ENCODE measurements around the gene SLC49A4.

Gene SLC49A4

DNA sequence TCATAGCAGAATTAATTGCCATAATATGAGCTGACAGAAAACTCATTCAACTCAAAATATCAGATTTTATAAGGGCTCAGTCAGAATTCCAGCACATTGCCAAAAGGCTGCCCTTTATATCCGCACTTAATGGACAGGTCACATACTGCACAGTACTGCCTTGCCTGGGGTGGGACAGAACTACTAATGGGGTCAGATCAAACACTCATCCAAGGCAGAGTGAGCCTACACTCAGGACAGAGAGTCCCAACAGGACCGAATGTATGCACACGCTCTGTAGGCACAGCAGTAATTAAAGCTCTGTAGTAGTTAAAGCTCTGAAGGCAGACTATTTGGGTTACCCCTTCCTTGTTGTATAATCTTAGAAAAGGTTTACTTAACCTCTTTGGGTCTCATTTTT is 28.4 kb upstream of the SLC49A4 start:
- Histone ChIP-seq H3K9me3 (ENCODE audit: control insufficient read depth in 5 of 5, low read length in 5 of 5) (no peaks in the 10 kb centered on the region), H3K36me3 (ENCODE audit: control insufficient read depth in 5 of 5, insufficient read depth in 5 of 5, low read length in 5 of 5) (peaks cover 5 to 12% (median 9%) of the 10 kb centered on the region in 5 donors), H3K4me3 (ENCODE audit: low read depth in 1 of 5, low read length in 5 of 5) (no peak overlapping the region), H3K9ac (ENCODE audit: low read length in 5 of 5) (no peak overlapping the region), H3K27ac (ENCODE audit: low read depth, low read length) (no peak overlapping the region), H3K27me3 (ENCODE audit: control insufficient read depth in 5 of 5, insufficient read depth in 4 of 5, low read length in 5 of 5) (no peaks in the 10 kb centered on the region), H3K4me1 (ENCODE audit: control insufficient read depth in 5 of 5, insufficient read depth in 5 of 5, low read length in 5 of 5) (peaks cover 0 to 10% (median 2%) of the 10 kb centered on the region in 5 donors)

GRCh38 chr3:122767540-122768372 is 27.1 kb upstream of the SLC49A4 start:
- H3K4me3 ChIP-seq (ENCODE audit: low read depth in 1 of 5, low read length in 5 of 5) = no peak overlapping the region
- peaks cover 0 to 5% (median 2%) of the 10 kb centered on the region in 5 donors for H3K4me1 ChIP-seq (ENCODE audit: control insufficient read depth in 5 of 5, insufficient read depth in 5 of 5, low read length in 5 of 5)
- H3K9me3 ChIP-seq (ENCODE audit: control insufficient read depth in 5 of 5, low read length in 5 of 5) = no peaks in the 10 kb centered on the region
- H3K9ac ChIP-seq (ENCODE audit: low read length in 5 of 5) = no peak overlapping the region
- no peak overlapping the region for H3K27ac ChIP-seq (ENCODE audit: low read depth, low read length)
- H3K36me3 ChIP-seq (ENCODE audit: control insufficient read depth in 5 of 5, insufficient read depth in 5 of 5, low read length in 5 of 5) = peaks cover 5 to 12% (median 9%) of the 10 kb centered on the region in 5 donors
- no peaks in the 10 kb centered on the region for H3K27me3 ChIP-seq (ENCODE audit: control insufficient read depth in 5 of 5, insufficient read depth in 4 of 5, low read length in 5 of 5)

- H3K36me3 ChIP-seq (ENCODE audit: control insufficient read depth in 5 of 5, insufficient read depth in 5 of 5, low read length in 5 of 5) = peaks cover 6 to 18% (median 9%) of the 10 kb centered on the region in 5 donors
- no peaks in the 10 kb centered on the region for H3K27me3 ChIP-seq (ENCODE audit: control insufficient read depth in 5 of 5, insufficient read depth in 4 of 5, low read length in 5 of 5)
- no peak overlapping the region for H3K4me3 ChIP-seq (ENCODE audit: low read depth in 1 of 5, low read length in 5 of 5)
- H3K9ac ChIP-seq (ENCODE audit: low read length in 5 of 5) = no peak overlapping the region
- no peak overlapping the region for H3K27ac ChIP-seq (ENCODE audit: low read depth, low read length)
- peaks cover 0 to 5% (median 2%) of the 10 kb centered on the region in 5 donors for H3K4me1 ChIP-seq (ENCODE audit: control insufficient read depth in 5 of 5, insufficient read depth in 5 of 5, low read length in 5 of 5)
- no peaks in the 10 kb centered on the region for H3K9me3 ChIP-seq (ENCODE audit: control insufficient read depth in 5 of 5, low read length in 5 of 5)
Observed at GRCh38 chr3:122770521-122771202, 24.2 kb upstream of the SLC49A4 start.

- Histone ChIP-seq H3K4me1 (ENCODE audit: control insufficient read depth in 5 of 5, insufficient read depth in 5 of 5, low read length in 5 of 5) (peaks cover 0 to 5% (median 3%) of the 10 kb centered on the region in 5 donors), H3K9ac (ENCODE audit: low read length in 5 of 5) (no peak overlapping the region), H3K4me3 (ENCODE audit: low read depth in 1 of 5, low read length in 5 of 5) (no peak overlapping the region), H3K9me3 (ENCODE audit: control insufficient read depth in 5 of 5, low read length in 5 of 5) (no peaks in the 10 kb centered on the region), H3K36me3 (ENCODE audit: control insufficient read depth in 5 of 5, insufficient read depth in 5 of 5, low read length in 5 of 5) (peaks cover 6 to 14% (median 9%) of the 10 kb centered on the region in 5 donors), H3K27me3 (ENCODE audit: control insufficient read depth in 5 of 5, insufficient read depth in 4 of 5, low read length in 5 of 5) (no peaks in the 10 kb centered on the region), H3K27ac (ENCODE audit: low read depth, low read length) (no peak overlapping the region)
Observed at GRCh38 chr3:122772827-122773226, 22.0 kb upstream of the SLC49A4 start.

DNA sequence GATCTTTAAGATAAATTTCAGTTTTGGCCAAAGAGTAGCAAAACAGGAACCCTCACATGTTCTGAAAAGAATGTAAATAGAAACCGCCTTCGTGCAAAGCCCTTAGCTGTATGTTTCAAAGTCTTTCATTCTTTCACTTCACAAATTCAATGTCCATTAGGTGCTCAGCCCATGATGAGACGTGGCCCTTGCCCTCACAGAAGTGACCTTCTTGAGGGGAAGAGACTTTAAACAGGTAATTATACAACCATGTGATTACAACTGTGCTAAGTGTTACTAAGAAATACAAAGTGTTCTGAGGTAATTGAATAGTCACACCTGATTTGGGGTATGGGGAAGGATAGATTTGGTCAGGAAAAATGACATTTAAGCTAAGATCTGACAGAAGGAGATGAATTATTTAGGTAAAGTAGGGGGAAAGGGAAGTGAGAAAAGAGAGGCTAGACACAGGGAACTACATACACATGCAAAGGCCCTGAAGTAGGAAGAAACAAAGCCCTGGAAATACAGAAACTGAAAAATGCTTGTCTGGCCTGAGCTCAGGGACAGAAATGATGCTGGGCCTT is 20.8 kb upstream of the SLC49A4 start:
- no peak overlapping the region for H3K27ac ChIP-seq (ENCODE audit: low read depth, low read length)
- H3K9ac ChIP-seq (ENCODE audit: low read length in 5 of 5) = no peak overlapping the region

GRCh38 chr3:122774564-122774963 is 20.3 kb upstream of the SLC49A4 start:
- H3K9me3 ChIP-seq (ENCODE audit: control insufficient read depth in 5 of 5, low read length in 5 of 5) = no peaks in the 10 kb centered on the region
- peaks cover 0 to 9% (median 3%) of the 10 kb centered on the region in 5 donors for H3K36me3 ChIP-seq (ENCODE audit: control insufficient read depth in 5 of 5, insufficient read depth in 5 of 5, low read length in 5 of 5)
- peaks cover 0 to 3% (median 0%) of the 10 kb centered on the region in 5 donors for H3K4me1 ChIP-seq (ENCODE audit: control insufficient read depth in 5 of 5, insufficient read depth in 5 of 5, low read length in 5 of 5)
- no peak overlapping the region for H3K9ac ChIP-seq (ENCODE audit: low read length in 5 of 5)
- no peak overlapping the region for H3K27ac ChIP-seq (ENCODE audit: low read depth, low read length)
- H3K4me3 ChIP-seq (ENCODE audit: low read depth in 1 of 5, low read length in 5 of 5) = no peak overlapping the region
- H3K27me3 ChIP-seq (ENCODE audit: control insufficient read depth in 5 of 5, insufficient read depth in 4 of 5, low read length in 5 of 5) = no peaks in the 10 kb centered on the region

More for the DNA sequence above, 20.8 kb upstream of the SLC49A4 start:
- peaks cover 0 to 3% (median 0%) of the 10 kb centered on the region in 5 donors for H3K4me1 ChIP-seq (ENCODE audit: control insufficient read depth in 5 of 5, insufficient read depth in 5 of 5, low read length in 5 of 5)
- no peak overlapping the region for H3K4me3 ChIP-seq (ENCODE audit: low read depth in 1 of 5, low read length in 5 of 5)
- H3K36me3 ChIP-seq (ENCODE audit: control insufficient read depth in 5 of 5, insufficient read depth in 5 of 5, low read length in 5 of 5) = peaks cover 0 to 9% (median 3%) of the 10 kb centered on the region in 5 donors
- no peaks in the 10 kb centered on the region for H3K27me3 ChIP-seq (ENCODE audit: control insufficient read depth in 5 of 5, insufficient read depth in 4 of 5, low read length in 5 of 5)
- H3K9me3 ChIP-seq (ENCODE audit: control insufficient read depth in 5 of 5, low read length in 5 of 5) = no peaks in the 10 kb centered on the region

GRCh38 chr3:122776675-122777468 is 18.0 kb upstream of the SLC49A4 start:
- peaks cover 0 to 3% (median 0%) of the 10 kb centered on the region in 5 donors for H3K4me1 ChIP-seq (ENCODE audit: control insufficient read depth in 5 of 5, insufficient read depth in 5 of 5, low read length in 5 of 5)
- peak overlapping the region in 1 of 5 donors; percentile 30 for H3K9ac ChIP-seq (ENCODE audit: low read length in 5 of 5)
- no peak overlapping the region for H3K27ac ChIP-seq (ENCODE audit: low read depth, low read length)
- H3K36me3 ChIP-seq (ENCODE audit: control insufficient read depth in 5 of 5, insufficient read depth in 5 of 5, low read length in 5 of 5) = peaks cover 0 to 9% (median 2%) of the 10 kb centered on the region in 5 donors
- H3K27me3 ChIP-seq (ENCODE audit: control insufficient read depth in 5 of 5, insufficient read depth in 4 of 5, low read length in 5 of 5) = no peaks in the 10 kb centered on the region
- H3K9me3 ChIP-seq (ENCODE audit: control insufficient read depth in 5 of 5, low read length in 5 of 5) = no peaks in the 10 kb centered on the region
- no peak overlapping the region for H3K4me3 ChIP-seq (ENCODE audit: low read depth in 1 of 5, low read length in 5 of 5)

GRCh38 chr3:122777563-122777962 is 17.3 kb upstream of the SLC49A4 start:
- no peak overlapping the region for H3K27ac ChIP-seq (ENCODE audit: low read depth, low read length)
- H3K4me3 ChIP-seq (ENCODE audit: low read depth in 1 of 5, low read length in 5 of 5) = no peak overlapping the region
- H3K4me1 ChIP-seq (ENCODE audit: control insufficient read depth in 5 of 5, insufficient read depth in 5 of 5, low read length in 5 of 5) = peaks cover 0 to 3% (median 0%) of the 10 kb centered on the region in 5 donors
- no peak overlapping the region for H3K9ac ChIP-seq (ENCODE audit: low read length in 5 of 5)
- peaks cover 0 to 9% (median 2%) of the 10 kb centered on the region in 5 donors for H3K36me3 ChIP-seq (ENCODE audit: control insufficient read depth in 5 of 5, insufficient read depth in 5 of 5, low read length in 5 of 5)
- no peaks in the 10 kb centered on the region for H3K9me3 ChIP-seq (ENCODE audit: control insufficient read depth in 5 of 5, low read length in 5 of 5)
- H3K27me3 ChIP-seq (ENCODE audit: control insufficient read depth in 5 of 5, insufficient read depth in 4 of 5, low read length in 5 of 5) = no peaks in the 10 kb centered on the region

DNA sequence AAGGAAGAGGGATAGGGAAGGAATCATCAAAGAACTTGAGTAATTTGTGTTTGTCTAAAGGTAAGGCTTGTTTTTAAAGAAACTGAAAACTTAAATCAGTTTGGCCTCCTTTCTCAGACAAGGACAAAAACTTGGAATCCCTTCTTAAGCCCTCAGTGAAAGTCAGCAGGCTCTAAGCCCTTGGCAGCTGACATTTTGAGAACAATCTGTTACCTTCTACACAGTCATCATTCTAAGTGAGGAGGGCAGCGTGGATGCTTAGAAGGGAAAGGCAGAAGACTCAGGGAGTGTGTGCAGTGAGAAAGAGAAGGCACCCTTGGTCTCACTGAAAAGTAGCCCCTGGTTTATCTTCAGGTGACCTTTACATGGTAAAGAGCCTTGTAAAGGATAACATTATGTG is 12.1 kb upstream of the SLC49A4 start:
- H3K27me3 ChIP-seq (ENCODE audit: control insufficient read depth in 5 of 5, insufficient read depth in 4 of 5, low read length in 5 of 5) = no peaks in the 10 kb centered on the region
- no peaks in the 10 kb centered on the region for H3K4me1 ChIP-seq (ENCODE audit: control insufficient read depth in 5 of 5, insufficient read depth in 5 of 5, low read length in 5 of 5)
- H3K9ac ChIP-seq (ENCODE audit: low read length in 5 of 5) = no peak overlapping the region
- no peaks in the 10 kb centered on the region for H3K9me3 ChIP-seq (ENCODE audit: control insufficient read depth in 5 of 5, low read length in 5 of 5)
- H3K27ac ChIP-seq (ENCODE audit: low read depth, low read length) = no peak overlapping the region
- peaks cover 0 to 2% (median 0%) of the 10 kb centered on the region in 5 donors for H3K36me3 ChIP-seq (ENCODE audit: control insufficient read depth in 5 of 5, insufficient read depth in 5 of 5, low read length in 5 of 5)
- no peak overlapping the region for H3K4me3 ChIP-seq (ENCODE audit: low read depth in 1 of 5, low read length in 5 of 5)

All from subcutaneous abdominal adipose tissue (tissue), 5 donors.